UCSD-AML1 (cell line): Measurements from ENCODE around the gene MUC2.
"Not testable (repeated sequence)": the region's sequence is repeated elsewhere in the genome, so short reads cannot be mapped to it uniquely, and the experiment has no call there.

Experiments used
- DNase-seq: peaks from one replicate; lab custom pipeline; 2025; ENCODE audit not compliant: unreplicated experiment; lab: John Stamatoyannopoulos, UW

The MUC2 gene

GRCh38 chr11:1102996-1103395 is 28.3 kb downstream of the MUC2 start:
- DNase-seq, result no peak

- DNase-seq, result no peak
Observed at GRCh38 chr11:1103401-1104360, 29.0 kb downstream of the MUC2 start.

GRCh38 chr11:1104411-1105182 is 29.9 kb downstream of the MUC2 start:
- no peak for DNase-seq

GRCh38 chr11:1105183-1105565 is 30.5 kb downstream of the MUC2 start:
- DNase-seq, result no peak

- no peak for DNase-seq
Observed at GRCh38 chr11:1106387-1106786, 31.7 kb downstream of the MUC2 start.

- DNase-seq, result no peak
Observed at GRCh38 chr11:1107316-1108245, 32.9 kb downstream of the MUC2 start.

GRCh38 chr11:1108246-1108900 is 33.7 kb downstream of the MUC2 start:
- no peak for DNase-seq

GRCh38 chr11:1109101-1109917 is 34.6 kb downstream of the MUC2 start:
- DNase-seq, result no peak

GRCh38 chr11:1109918-1110705 is 35.4 kb downstream of the MUC2 start:
- DNase-seq, result no peak

GRCh38 chr11:1111545-1112212 is 37.0 kb downstream of the MUC2 start:
- no peak for DNase-seq

- DNase-seq, result no peak
Observed at GRCh38 chr11:1112351-1113191, 37.9 kb downstream of the MUC2 start.

- DNase-seq, result no peak
Observed at GRCh38 chr11:1113405-1114201, 38.9 kb downstream of the MUC2 start.

- DNase-seq, result not testable (repeated sequence)
Observed at GRCh38 chr11:1115292-1115691, 40.6 kb downstream of the MUC2 start.

GRCh38 chr11:1116104-1116503 is 41.4 kb downstream of the MUC2 start:
- DNase-seq, result no peak

GRCh38 chr11:1116666-1117390 is 42.2 kb downstream of the MUC2 start:
- DNase-seq, result no peak

- no peak for DNase-seq
Observed at GRCh38 chr11:1117992-1118391, 43.3 kb downstream of the MUC2 start.
